Stimulated activated CD4-positive, alpha-beta T cell treated with anti-CD3 and anti-CD28 coated beads, Interleukin-4, amount 100 ng/mL, for 4 hours (primary cell): Measurements from ENCODE around the gene THRAP3.
A peak's percentile ranks its signal among the peaks of the same experiment; 100 is the strongest.
"Not testable (repeated sequence)": the region's sequence is repeated elsewhere in the genome, so short reads cannot be mapped to it uniquely, and the experiment has no call there.

Experiments used
- DNase-seq, 2 experiments: peaks; one replicate each; pipeline ENCODE4 v3.0.0-alpha.2; 2020

The THRAP3 gene

GRCh38 chr1:36223996-36224536, at the start of gene THRAP3:
Gene THRAP3 (plus strand): TSS chr1:36224443. CDS start chr1:36282564, 58,121 bp downstream.
- DNase-seq, result peak; percentile 98 to 100

GRCh38 chr1:36174713-36175112, 49.5 kb upstream of the THRAP3 start:
- no peak for DNase-seq

DNA sequence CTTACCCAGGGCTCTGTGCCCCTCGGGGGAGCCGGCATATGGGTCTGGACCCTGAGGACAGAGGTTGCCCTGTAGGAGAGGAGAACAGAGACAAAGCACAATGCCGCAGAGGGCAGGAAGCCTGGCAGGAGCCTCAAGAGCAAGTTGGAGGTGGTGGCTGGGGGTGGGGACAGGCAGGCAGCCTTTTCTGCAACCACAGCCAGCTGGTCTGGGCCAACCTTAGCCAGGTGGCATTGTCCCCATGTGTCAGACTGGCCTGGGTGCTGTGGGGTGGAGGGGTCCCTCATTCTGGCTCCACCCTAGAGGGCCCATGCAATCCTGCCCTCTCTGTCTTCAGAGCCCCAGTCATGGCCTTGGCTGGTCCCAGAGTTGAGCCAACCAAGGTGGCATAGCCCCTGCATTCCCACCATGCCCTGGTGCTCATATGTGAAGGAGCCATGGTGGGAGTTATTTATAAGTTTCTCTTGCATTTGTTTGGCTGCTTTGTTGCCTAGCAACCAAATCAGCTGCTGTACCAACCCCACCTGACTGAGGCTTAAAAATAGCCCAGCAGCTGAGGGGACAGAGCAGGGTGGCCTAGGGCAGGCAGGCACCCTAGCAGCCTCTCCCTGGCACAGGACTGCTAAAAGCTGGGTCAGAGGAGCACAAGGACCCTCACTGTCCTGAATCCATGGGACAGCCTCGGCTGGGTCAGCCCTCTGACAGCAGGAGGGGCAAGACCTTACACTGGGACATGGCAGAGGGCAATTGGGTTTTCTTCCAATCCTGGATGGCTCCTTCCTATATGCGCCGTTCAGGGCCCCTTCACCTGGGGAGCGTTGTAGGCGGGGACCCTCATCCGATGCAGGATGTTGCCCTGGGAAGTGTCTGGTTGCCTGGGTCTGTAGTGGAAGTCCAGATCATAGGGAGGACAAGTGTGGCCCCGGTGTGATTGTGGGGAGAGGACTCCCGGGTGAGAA, 48.8 kb upstream of the THRAP3 start:
- no peak for DNase-seq

DNA sequence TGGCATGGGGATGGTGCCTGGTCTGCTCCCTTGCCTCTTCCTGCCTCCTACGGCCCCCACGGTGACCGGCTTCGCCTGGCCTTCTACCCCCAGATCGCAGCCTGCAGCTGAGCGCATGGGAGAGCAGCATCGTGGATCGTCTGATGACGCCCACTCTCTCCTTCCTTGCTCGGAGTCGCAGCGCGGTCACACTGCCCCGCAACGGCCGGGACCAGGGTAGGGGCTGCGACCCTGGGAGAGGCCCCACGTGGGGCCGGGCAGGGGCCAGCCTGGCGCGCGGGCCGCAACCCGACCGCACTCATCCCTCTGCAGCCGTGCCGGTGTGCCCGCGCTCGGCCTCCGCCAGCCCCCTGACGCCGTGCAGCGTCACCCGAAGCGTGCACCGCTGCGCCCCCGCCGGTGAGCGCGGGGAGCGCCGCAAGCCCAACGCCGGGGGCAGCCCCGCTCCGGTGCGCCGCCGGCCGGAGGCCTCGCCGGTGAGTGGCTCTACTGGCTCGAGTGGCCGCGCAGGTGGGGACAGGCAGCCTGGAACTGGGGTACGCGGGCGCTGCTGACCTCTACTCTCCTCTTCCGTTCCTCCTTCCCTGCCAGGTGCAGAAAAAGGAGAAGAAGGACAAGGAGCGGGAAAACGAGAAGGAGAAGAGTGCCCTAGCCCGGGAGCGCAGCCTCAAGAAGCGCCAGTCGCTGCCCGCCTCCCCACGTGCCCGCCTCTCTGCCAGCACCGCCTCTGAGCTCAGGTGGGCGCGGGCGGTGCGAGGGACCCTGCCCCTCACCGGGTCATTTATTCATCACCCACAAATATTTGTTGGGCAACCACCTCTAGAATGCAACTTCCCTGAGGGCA, 47.9 kb upstream of the THRAP3 start:
- DNase-seq, result no peak

DNA sequence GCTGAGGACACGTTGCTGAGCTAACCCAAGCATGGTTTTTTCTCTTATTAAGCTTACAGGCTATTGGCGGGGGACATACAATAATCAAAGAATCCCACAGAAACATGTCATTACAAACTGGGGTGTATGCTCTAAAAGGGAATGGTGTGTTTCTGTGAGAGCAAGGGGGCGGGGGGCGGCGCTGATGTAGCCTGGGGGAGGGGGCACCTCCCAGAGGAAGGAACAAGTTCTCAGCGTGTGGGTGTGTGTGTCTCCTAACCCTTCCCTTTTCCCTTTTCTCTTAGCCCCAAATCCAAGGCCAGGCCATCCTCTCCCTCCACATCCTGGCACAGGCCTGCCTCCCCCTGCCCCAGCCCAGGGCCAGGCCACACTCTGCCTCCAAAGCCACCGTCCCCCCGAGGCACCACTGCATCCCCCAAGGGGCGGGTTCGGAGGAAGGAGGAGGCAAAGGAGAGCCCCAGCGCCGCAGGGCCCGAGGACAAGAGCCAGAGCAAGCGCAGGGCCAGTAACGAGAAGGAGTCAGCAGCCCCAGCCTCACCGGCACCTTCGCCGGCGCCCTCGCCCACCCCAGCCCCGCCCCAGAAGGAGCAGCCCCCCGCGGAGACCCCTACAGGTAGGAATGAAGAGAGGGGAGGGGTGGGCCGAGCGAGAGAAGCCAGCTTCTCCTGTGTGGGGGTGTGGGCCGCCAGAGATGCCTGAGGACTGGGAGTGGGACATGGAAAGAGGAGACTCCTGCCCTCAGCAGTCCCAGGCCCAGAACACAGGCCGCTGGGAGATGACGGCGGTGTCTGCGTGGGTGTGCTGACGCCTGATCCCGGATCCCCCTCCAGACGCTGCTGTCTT, 46.4 kb upstream of the THRAP3 start:
- no peak for DNase-seq

- DNase-seq, result no peak
Measured at GRCh38 chr1:36178471-36179219, 45.6 kb upstream of the THRAP3 start.

DNA sequence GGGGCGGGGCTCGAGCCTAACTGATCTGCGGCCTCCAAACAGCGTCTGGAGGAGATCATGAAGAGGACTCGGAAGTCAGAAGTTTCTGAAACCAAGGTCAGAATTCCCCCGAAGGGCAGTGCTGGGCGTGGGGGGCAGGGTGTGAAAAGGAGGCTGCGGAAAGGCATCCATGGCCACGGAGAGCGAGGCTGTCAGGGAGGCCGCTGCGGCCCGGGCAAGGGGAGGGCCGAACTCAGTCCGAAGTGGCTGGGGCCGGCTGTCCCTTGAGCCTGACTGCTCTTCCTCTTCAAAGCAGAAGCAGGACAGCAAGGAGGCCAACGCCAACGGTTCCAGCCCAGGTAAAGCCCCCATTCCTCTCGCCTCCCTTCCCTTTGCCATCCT, 45.0 kb upstream of the THRAP3 start:
- no peak for DNase-seq

DNA sequence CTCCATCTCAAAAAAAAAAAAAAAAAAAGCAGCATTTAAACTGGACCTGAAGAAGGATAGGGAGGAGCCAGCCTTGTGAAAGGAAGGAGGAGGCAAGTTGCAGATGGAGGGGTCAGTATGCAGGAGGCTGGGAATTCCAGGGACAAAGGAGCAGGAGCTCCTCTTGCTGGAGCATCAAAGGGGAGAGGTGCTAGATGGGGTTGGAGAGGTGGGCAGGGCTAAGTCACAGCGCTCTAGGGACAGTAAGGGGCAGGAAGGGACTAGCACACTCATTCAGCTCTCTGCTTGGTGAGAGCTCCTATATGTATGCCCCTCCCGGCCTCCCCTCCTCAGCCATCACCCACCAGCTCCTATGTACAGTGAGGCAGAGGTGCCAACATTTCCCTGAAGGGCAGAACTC, 41.5 kb upstream of the THRAP3 start:
- DNase-seq, result no peak

DNA sequence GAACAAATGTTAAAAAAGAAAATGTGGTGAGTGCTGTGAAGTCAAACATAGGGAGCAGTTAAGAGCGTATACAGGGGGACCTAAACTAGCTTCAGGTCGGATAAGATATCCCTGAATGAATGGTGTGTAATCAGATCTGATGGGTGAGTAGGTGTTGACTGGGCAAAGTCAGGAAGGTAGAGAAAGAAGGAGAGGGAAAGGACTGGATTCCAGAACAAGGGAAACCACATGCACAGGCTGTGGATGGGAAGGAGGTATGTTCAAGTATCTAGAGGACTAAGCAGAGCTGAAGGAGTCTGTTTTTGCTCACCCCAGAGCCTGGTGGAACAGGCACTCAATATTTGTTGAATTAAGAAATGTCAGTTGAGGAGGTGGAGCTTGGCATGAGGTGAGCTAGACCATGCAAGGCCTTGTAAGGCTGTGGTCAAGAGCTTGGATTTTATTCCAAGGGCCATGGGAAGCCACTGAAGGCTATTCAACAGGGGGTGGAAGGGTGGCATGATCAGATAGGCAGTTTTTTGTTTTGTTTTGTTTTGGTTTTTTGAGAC, 40.9 kb upstream of the THRAP3 start:
- no peak for DNase-seq

DNA sequence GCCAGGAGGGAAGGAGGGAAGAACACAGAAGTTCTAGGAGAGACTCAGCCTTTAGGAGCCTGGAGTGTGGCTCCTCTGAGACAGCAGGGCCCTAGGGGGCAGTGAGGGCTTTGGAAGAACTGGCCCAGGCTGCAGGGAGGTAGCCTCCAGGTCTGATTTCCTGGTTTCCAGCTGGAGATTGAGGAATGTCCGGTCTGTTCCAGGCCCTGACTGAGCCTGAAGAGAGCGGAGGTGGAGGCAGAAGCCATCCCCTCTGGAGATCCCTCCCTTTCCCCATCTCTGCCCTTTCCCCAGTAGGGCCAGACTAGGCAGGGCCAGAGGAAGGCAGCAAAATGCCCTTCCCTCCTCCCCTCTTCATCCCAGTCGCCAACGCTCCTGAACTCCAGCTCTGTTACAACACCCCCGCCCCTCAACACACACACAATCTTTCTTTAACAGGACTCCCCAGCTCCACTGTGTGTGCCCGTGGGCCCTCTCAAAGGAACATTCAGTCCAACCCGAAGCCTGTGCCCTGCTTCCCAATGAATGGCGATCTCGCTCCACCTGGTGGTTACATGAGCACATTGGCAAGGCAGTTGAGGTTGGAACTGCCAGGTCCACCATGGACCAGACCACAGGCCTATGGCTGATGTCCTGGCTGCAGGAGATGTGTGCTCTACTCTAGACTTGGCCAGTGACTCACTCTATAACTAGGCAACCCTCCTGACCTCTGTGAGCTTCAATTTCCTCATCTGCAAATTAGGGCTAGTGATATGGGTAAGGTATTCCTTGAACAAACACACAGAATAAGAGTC, 36.2 kb upstream of the THRAP3 start:
- peak; percentile 62 to 78 for DNase-seq

- not testable (repeated sequence) for DNase-seq
Measured at GRCh38 chr1:36196805-36197204, 27.4 kb upstream of the THRAP3 start.

- no peak for DNase-seq
Measured at GRCh38 chr1:36198641-36199040, 25.6 kb upstream of the THRAP3 start.

DNA sequence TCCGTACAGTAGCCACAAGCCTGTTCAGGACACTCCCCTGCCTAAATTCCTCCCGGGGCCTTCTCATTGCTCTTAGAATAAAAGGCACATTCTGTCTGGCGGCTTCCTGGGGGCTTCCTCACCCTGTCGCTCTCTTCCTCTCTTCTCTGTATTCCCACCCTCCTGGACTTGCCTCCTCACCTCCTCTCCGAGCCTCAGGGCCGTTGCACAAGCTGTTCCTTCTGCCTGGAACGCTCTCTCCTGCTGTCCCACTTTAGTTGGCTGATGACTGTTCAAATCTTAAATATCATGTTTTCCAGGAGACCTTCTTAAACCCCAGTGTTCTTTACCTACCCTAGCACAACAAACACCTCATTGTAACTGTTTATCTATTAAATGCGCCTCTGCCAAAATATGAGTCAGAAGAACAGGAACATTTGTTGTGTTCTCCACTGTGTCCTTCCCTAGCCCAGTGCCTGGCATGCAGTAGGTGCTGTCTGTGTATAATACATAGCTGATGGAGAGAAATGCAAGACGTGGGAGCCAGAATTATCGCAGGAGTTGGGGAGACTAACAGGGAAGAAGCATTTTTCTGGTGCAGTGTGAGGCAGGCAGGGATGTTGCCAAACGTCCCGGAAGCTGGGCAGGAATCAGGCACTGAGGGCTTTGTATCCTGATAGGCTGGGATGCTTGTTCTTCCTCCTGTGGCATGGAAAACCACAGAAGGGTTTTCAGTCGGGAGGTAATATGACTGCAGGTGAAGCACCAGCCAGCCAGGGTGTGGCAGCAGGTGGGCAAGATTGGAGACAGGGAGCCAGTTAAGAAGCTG, 24.1 kb upstream of the THRAP3 start:
- DNase-seq, result no peak

- no peak for DNase-seq
Measured at GRCh38 chr1:36203027-36203553, 21.2 kb upstream of the THRAP3 start.

GRCh38 chr1:36203554-36204346, 20.5 kb upstream of the THRAP3 start:
- DNase-seq, result no peak

- no peak for DNase-seq
Measured at GRCh38 chr1:36204347-36204909, 19.8 kb upstream of the THRAP3 start.

DNA sequence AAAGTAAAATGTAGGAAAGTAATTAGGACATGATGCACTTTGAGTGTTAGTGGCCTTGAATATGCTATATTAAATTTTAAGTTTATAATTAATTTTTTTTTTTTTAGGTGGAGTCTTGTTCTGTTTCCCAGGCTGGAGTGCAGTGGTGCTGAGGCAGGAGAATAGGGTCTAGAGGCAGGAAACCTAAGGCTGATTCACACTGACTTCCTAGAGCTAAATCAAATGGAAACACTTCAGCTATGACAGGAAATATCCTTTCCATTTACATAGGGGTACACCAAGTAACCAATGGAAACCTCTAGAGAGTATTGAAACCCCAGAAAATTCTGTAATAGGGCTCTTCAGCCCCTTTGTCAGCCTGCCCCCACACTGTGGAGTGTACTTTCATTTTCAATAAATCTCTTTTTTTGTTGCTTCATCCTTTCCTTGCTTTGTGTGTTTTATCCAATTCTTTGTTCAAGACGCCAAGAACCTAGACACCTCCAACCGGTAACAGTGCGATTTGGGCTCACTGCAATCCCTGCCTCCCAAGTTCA, 17.9 kb upstream of the THRAP3 start:
- no peak for DNase-seq

DNA sequence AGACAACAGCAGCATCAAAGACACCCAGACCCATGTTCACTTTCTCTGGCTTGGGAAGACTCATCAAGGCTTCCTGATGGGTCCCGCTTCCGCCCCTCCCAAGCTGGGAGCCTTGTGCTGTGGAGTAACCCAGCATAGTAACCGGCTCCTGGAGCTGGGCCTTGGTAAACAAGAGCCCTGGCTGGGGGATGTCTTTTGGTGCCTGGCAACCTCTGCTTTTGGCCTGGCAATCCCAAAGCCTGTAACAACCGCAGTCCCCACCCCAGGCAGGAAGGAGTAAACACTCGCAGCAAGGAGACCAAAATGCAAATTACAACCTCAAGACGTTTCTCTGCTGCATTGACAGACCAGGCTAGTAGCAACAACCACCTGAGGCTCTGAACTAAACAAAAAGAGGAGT, 16.9 kb upstream of the THRAP3 start:
- DNase-seq, result no peak
